Cortex of kidney (tissue), 1 donor: ENCODE data around the gene TMEM255B.

ENCODE experiments used
- DNase-seq: peaks from one replicate; lab custom pipeline; 2025; lab: John Stamatoyannopoulos, UW

The TMEM255B gene

DNA sequence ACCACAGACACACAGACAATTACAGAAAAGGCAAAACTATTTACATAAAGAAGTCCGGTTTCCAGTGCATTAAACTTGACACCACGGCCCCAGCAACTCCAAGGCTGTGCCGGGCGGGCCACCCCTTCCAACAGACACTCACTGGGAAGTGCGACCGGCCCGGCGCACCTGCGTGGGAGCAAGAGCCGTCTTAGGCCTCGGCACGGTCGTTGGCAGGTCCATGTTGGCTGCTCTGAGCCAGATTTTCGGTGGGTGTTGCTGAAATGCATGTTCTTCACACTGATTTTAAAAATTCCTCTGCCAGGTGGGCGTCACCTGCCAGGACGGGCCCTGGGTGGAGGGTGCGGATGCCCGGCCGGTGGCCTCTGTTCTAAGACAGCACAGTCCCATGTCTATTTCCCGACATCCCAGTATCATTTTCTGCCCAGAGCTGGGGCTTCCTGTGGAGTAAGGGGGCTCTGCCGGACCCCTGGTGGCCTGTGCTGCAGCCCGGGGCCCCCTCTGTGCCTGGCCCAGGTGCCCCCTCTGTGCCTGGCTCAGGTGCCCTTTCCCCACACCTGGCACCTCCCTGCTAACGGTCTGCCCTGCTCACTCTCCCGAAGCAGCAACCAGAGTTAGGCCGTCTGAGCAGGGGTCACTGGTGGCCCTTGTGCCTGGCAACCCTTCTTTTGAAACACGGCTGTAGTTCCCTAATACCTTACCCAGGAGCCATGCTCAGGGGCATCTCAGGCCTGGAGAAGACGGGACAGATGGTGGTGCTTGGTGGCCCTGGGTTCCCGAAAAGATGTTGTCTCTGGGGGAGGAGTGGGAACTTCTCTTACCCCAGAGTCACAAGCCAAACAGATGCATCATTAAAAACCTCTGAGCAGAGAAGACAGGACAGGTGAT is 9.2 kb downstream of the TMEM255B start:
- DNase-seq: no peak

DNA sequence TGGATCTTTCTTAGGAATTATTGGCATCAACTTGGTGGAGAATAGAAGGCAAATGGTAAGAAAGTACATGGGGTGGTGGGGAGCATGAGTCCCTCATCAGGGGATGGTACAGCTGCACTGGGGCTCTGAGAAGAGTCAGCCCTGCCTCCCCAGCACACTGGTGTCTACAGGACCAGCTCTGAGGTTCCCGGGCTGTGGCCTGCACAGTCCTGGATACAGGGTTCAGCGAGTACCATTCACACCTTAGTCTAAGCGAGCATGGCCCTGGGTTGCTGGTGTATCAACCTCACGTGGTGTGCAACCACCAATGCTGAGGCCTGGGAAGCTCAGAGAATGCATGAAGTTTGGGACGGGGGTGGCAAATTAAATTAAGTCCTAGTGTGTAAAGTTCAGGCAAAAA is 10.1 kb downstream of the TMEM255B start:
- no peak for DNase-seq

DNA sequence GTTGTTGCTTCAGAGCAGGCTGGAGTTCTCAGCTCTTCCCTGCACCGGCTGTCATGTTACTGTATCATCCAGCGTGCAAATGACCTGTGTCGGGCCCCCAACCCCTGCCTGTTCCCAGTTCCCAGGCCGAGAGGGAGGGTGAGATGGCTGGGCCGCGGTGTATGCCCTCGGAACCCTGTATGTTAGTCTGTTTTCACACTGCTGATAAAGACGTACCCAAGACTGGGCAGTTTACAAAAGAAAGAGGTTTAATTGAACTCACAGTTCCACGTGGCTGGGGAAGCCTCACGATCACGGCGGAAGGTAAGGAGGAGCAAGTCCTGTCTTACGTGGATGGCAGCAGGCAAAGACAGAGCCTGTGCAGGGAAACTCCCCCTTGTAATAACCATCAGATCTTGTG is 10.9 kb downstream of the TMEM255B start:
- DNase-seq: no peak

DNA sequence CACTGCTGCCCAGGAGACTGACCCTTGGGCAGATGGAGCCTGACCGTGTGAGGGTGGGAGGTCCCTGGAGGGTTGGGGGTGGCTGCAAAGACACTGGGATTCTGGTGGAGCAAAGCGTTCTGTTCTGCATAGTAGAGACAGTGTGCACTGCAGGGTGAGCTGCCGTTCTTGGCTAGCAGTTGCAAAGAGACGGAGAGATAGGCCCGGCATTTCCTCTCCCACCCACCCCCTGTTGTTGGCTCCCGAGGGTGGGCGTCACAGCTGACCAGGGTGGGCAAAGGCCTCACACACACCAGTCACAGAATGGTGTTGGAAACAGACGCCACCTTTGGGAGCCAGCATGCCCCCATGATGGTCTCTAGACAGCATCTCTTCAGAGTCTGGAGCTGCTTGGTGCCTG is 11.4 kb downstream of the TMEM255B start:
- DNase-seq: no peak

DNA sequence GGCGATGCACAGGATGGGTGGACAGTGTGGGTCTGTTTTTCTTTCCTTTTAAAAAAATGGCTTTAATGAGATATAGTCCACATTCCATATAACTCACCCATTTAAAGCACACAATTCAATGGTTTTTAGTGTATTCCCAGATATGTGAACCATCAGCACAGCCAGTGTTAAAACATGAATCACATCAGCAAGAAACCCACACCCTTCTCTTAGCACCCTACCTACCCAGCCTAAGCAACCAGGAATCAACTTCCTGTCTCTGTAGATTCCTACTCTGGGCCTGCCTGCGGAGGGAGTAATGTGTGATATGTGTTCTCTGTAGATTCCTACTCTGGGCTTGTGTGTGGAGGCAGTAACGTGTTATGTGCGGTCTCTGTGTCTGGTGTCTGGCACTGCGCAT is 11.9 kb downstream of the TMEM255B start:
- no peak for DNase-seq

DNA sequence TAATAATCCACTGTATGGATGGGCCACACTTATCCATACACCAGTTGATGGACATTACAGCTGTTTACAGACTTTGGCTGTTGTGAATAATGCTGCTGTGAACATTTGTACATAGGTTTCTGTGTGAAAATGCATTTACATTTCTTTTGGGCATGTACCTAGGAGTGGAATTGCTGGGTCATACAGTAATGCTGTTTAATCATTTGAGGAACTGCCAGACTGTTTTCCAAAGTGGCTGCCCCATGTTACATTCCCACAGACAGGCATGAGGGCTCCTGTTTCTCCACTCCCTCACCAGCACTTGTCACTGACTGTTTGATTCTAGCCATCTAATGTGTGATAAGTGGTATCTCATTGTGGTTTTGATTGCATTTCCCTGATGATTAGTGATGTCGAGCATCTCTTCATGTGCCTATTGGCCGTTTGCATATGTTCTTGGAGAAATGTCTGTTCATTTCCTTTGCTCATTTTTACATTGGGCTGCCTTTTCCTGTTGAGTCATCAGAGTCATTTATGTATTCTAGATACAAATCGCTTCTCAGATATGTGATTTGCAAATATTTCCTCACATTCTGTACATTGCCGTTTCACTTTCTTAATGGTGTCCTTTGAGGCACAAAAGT is 12.8 kb downstream of the TMEM255B start:
- no peak for DNase-seq

DNA sequence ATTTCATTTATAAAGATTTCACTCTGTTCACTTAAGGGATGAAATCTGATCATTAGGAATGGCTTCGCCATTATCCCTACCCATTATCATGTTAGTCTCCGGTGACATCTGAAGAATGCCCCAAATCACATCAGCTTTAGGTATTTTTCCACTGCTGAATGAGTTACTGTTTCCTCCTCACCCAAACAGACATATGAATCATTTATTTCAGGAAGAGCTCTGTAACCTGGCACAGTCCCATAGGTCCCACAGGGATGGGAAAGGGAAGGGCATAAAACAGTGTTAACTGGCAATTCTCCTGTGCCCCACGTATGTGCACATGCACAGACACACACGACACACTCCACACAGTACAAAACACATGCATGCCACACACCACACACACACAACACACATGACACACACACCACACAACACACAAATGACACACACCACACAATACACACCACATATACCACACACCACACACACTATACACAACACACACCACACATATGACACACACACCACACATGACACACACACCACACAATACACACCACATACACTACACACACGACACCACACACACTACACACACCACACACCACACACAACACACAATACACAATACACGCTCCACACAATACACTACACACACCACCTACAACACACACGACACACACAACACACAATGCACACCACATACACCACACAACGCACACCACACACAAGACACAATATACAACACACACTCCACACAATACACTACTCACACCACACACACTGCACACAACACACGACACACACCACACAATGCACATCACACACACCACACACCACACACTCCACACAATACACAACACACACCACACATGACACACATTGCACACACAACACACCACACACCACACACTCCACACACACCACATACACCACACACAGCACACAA is 15.4 kb downstream of the TMEM255B start:
- DNase-seq: no peak

DNA sequence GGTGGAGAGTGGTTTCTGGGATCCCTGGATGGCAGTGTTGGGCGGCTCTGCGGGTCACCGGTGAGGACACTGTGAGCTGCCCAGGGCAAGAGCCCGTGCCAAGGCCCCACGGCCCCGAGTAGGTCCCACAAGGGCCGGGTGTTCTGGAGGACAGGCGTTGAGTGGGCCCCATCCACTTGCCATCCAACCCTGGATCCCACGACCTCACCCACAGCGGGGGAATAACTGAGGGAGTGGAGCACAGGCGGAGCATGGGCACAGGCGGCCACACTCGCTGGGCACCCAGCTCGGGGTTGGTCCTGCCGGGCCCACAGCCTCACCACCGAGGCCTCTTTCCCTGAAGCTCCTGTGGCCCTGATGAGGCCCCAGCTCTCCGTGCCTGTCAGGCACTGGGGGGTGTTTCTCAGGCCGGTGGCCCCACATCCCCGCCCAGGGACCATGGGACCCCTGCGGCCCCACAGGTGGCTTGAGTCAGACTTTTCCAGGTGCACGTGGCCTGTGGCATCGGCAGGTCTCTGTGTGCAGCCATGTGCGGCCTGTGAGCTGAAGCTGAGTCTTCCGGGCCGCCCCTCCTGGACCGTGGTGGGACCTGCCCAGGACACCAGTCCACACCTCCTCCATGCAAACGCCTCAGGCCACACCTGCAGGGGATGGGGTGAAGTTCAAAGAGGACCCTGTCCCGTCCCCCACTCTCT is 16.6 kb downstream of the TMEM255B start:
- no peak for DNase-seq

DNA sequence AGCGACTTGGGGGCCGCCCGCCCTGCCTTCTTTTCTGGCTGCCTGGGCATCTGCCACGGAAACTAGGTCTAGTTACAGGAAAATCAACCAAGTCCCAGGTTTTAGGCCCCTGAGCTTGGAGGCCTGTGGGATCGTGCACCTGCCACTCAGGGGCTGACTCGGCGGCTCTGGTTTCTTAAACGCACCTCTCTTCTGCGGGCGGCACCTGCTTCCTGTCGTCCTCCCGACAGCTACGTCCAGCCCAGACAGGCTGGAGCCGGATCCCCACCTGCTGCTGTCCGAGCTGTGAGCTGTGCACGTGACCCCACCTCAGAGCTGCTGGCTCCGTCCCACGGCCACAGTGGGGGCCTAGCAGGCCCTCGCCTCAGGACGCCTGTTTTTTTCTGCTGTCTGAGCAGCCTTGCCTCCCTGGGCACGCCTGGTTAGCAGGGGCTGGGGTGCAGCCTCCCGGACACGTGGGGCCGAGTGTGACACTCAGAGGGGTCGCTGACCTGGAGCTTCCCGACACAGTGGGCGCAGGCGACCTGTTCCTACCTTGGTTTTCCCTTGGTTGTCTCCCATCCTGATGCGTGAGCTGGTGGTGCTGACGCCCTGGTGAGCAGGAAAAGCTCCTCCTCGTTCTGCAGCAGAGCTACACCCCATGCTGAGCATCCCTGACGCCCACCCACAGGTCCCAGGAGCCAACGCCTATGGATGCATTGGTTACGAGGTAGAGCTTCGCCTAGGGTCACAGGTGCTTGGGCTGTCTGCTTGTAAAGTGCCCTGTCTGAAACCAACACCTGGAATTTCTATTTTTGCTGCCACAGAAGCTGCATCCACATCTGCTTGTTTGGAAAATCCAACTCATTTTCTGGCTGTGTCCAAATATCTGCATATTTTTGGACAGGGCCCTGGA is 17.5 kb downstream of the TMEM255B start:
- DNase-seq: no peak

DNA sequence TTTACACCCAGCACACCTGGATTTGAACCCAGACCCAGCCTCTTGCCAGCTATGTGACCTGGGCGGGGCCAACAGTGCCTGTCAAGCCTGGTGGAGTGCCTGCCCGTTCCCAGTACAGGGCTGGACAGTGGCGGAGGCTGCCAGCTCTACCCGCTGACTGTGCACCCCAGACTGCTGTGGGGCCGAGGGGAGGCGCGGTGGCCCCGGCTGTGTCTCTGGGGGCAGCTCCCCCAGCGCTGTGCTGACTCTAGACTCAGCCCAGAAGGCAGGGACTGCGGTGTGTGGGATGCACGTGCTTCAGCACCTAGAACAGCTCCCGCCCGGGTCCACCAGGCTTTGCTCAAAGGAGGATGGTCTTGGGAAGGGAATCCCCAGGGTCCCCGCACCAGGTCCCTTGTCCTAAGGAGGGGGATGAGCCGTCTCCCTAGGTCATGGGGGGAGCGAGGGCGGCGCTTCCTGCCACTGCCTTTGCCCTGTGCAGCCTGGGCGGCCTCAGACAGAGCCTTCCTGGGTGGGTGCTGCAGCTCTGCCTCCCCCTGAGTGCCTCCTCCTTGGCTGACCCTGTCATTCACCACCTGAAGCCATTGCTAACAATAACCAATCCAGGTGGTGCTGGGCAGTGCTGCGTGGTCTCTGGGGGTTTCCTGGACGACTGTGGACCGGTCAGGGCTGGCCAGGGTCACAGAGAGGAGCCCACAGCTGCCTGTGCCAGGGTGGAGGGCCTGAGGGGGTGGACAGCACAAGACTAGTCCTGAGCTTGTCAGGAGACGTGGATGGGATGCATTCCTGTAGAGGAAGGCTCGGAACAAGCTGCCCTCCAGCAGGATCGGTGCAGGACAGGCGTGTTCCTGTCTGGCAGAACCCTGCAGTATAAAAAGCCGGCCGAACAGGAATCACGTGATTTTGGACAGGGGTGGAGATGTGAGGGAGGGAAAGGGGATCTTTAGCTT is 18.6 kb downstream of the TMEM255B start:
- DNase-seq: no peak

DNA sequence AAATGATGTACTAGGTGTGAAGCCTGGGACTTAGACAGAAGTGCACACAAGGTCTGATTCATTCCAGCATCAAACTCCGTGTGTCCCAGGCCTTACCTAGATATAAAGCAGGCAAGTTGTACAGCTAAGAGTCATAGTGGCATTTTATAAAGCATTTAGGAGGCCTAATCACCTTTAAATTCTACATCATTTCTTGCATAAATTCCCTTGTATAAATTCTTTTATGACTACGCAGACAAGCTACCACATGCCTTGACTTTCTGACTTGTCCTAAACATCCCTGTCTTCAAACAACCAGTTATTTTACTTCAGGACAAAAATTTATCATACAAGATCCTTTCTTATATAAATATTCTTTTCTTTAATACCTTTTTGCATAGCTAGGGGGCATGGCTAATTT is 22.5 kb downstream of the TMEM255B start:
- DNase-seq: no peak

DNA sequence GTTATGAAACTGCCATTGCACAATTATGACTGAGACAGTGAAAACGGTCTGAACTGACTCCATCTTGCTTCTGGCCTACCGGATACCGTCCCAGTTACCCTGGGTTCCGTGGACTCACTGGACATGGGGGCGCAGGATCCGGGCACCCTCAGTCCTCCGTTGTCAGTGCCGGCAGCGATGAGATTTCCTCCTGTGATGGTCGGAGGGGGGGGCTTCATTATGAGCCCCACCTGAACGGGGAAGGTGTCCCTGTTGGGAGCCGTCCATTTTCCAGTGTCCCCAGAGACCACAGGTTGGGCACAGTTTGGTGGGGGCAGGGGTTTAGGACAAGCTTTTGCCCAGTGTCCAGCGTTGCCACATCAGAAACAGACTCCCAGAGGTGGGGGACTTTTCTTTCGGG is 23.4 kb downstream of the TMEM255B start:
- DNase-seq: no peak

DNA sequence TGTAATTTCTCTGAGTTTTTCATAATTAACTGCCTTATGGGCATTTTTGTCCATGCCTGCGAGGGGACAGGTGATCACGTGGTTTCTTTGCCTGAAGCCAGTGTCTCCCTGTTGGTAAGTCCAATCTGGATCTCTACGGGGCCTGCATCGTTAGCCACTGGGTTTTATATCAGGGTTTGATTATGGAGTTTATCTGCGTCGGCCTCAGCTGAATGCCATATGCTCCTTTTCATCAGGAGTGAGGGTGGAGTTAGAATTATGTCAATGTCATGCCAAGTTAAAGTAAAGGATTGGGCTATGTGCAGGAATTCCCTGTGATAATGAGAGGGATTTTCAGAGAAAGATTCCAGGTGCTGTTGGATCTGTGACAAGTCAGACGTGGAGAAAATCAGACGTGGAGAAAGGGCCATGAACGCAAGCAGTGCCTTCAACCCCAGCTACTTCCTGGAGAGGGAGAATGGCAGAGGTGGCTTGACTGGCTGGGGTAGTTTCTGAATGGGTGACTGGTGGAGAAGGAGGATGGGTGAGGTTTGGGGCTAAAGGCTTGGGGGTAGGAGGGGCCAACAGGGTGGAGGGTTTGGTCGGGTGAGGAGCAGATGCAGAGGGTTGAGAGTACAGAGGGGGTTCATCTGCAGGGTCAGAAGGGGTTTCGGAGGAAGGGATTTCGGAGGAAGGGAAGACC is 24.3 kb downstream of the TMEM255B start:
- no peak for DNase-seq

DNA sequence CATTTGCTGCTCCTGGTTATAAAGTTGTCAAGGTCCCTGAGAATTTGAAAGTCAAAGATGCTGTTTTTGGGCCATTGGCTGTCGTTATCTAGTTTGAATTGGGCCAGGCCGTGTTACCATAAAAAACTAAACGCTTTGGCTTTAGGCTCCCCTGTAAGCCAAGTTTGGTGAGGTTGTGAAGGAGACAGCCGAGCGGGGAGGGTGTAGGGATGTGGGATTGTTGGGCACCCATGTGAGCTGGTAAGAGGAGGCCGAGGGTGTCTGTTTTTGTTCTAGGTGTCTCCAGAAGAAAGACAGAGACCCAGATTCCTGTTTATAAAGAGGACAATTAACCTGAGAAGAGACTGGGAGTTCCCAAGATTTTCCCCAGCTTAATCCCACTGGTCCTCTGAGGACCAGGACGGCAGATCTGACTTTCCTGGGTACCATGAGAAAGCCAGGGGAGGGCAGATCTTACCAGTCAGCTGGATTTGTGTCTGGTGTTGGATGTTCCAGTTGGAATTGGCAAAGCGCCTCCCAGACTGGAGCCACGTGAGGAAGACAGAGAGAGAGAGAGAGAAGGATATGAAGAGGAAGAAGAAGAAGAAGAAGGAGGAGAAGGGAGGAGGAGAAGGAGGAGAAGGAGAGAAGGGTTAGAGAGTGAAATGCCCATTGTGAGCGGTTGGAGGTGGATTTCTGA is 25.1 kb downstream of the TMEM255B start:
- no peak for DNase-seq

DNA sequence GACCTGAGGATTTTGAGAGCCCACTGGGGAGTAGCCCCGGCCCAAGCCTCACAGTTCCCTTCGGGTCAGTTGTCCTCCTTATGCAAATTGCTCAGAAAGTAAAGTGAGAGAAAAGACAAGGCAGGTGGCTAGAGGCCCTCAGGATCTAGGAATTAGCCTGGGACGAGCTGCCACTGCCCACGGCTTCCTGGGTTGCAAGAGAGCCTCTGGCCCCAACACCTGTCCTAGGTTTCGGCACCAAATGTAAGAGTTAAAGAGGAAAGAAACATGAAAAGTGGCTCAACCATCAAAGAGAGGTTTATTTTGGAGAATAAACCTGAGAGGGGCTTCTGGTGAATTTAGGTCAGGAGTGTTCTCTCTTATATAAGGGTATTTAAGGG is 25.6 kb downstream of the TMEM255B start:
- DNase-seq: no peak

DNA sequence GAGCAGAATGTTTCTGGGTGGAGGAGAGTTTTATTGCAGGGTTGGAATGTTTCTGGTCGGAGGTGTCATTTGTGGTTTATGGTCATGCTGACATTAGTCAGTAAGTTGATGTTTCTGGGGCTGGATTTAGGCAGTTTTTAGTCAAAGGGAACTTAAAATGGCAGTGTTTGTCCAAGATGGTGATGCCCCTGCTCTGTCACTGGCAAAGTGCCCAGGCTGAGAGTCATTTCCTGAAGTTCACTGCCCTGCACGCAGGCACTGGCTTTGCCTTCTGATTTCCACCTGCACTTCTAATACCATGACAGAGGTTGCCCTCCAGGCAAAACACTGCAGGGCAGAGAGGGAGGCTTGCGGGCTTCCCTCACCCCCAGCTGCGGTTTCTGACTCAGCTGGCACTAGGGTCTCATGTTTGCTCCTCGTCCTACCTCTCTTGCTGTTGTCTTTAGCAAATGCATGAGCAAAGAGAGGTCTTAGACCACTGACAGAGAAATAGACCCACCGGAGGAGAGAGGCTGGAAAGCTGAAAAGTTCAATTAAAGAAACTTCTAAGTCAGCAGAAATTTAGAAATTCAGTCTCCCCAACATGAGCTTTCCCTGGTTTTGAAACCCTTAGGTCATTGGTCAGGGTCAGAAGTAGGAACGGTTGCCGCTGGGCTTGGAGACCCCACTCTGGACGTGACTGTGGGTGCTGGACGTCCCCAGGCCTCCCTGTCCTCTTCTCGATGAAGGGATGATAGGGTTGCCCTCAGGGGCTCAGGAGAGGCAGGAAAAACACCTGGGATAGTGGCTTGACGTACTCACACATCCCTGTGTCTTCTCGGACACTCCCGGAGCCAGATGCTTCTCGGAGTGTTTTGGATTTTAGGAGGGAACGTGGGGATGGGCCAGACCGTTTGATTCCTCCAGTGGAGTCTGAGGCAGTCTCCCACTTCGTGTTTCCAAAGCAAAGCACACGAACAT is 26.3 kb downstream of the TMEM255B start:
- no peak for DNase-seq

DNA sequence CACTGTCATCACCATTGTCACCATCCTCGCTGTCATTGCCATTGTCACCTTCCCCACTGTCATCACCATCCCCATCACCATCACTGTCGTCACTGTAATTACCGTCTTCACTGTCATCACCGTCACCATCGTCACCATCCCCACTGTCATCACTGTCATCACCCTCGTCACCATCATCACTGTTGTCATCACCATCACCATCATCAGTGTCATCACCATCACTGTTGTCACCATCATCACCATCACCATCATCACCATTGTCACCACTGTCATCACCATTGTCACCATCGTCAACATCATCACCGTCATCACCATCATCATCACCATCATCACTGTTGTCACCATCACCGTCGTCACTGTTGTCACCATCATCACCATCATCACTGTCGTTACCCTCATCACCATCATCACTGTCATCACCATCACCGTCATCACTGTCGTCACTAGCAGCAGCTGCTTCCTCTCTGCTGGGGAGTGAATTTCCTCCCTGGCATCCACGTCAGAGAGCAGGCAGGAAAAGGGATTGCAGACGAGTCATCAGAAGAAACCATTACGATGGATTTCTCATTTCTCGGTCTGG is 27.3 kb downstream of the TMEM255B start:
- no peak for DNase-seq
